Fibroblast of lung (primary cell): ENCODE data around the gene WDR36.

Source experiments
- CTCF ChIP-seq, 2 donors: IDR thresholded peaks in 1 of 2; conservative IDR thresholded peaks in 1 of 2; 1 replicate in 1 of 2; 2 replicates in 1 of 2; pipeline ENCODE4 v1.5.1; 2011 to 2012; ENCODE audit warnings: low read length in 2 of 2, control low read depth in 1 of 2, inconsistent platforms in 1 of 2, low read depth in 1 of 2, mild to moderate bottlenecking in 1 of 2
- EZH2 ChIP-seq: IDR thresholded peaks from 2 replicates; pipeline ENCODE4 v1.5.1; 2012; ENCODE audit warnings: low read length, control low read depth, mild to moderate bottlenecking; ENCODE audit errors: missing control alignments

GRCh38 chr5:111170279-111170678 is 78.1 kb downstream of the WDR36 start:
- no peak for TF ChIP-seq CTCF (conservative IDR thresholded peaks at IDR 0.05 in 1 of 2, IDR thresholded peaks at IDR 0.05 in 1 of 2; ENCODE audit: low read depth in 1 of 2, low read length in 2 of 2)
- no peak for TF ChIP-seq EZH2
